GM20431 (cell line): ENCODE data around the gene PTPRG.

Experiments used
- in situ Hi-C: fragments of 300-500 bp; cut with MseI, MboI; formaldehyde crosslinking; loops from one replicate; pipeline ENCODE4 v1.15.0; 2020; ENCODE audit warnings: low sequenced_read_pairs; ENCODE audit not compliant: unreplicated experiment

PTPRG gene

GRCh38 chr3:61932499-61932898 is 371.1 kb downstream of the PTPRG start:
- in situ Hi-C loops, result no loop called here

- in situ Hi-C loops, result no loop called here
These were observed 372.6 kb downstream of the PTPRG start for GRCh38 chr3:61933798-61934504.

GRCh38 chr3:61934505-61934871 is 373.1 kb downstream of the PTPRG start:
- in situ Hi-C loops, result no loop called here

- in situ Hi-C loops, result no loop called here
These were observed 374.4 kb downstream of the PTPRG start for GRCh38 chr3:61935814-61936213.

- in situ Hi-C loops, result no loop called here
These were observed 375.1 kb downstream of the PTPRG start for GRCh38 chr3:61936344-61936937.

- in situ Hi-C loops, result no loop called here
These were observed 376.1 kb downstream of the PTPRG start for GRCh38 chr3:61937477-61937876.

- in situ Hi-C loops, result no loop called here
These were observed 377.6 kb downstream of the PTPRG start for GRCh38 chr3:61938878-61939549.

GRCh38 chr3:61940236-61940635 is 378.9 kb downstream of the PTPRG start:
- in situ Hi-C loops, result no loop called here

GRCh38 chr3:61943975-61944374 is 382.6 kb downstream of the PTPRG start:
- in situ Hi-C loops, result no loop called here

GRCh38 chr3:61944726-61945125 is 383.4 kb downstream of the PTPRG start:
- in situ Hi-C loops, result no loop called here

GRCh38 chr3:61945657-61946056 is 384.3 kb downstream of the PTPRG start:
- in situ Hi-C loops, result no loop called here

GRCh38 chr3:61946570-61947324 is 385.4 kb downstream of the PTPRG start:
- in situ Hi-C loops, result no loop called here

GRCh38 chr3:61947456-61947855 is 386.1 kb downstream of the PTPRG start:
- in situ Hi-C loops, result no loop called here

- in situ Hi-C loops, result no loop called here
These were observed 387.4 kb downstream of the PTPRG start for GRCh38 chr3:61948699-61949305.

- in situ Hi-C loops, result no loop called here
These were observed 392.7 kb downstream of the PTPRG start for GRCh38 chr3:61954097-61954540.

GRCh38 chr3:61955483-61955882 is 394.1 kb downstream of the PTPRG start:
- in situ Hi-C loops, result no loop called here

- in situ Hi-C loops, result no loop called here
These were observed 394.9 kb downstream of the PTPRG start for GRCh38 chr3:61956236-61956635.

- in situ Hi-C loops, result no loop called here
These were observed 395.9 kb downstream of the PTPRG start for GRCh38 chr3:61957259-61957658.

GRCh38 chr3:61960976-61961375 is 399.6 kb downstream of the PTPRG start:
- in situ Hi-C loops, result no loop called here

GRCh38 chr3:61961900-61962299 is 400.5 kb downstream of the PTPRG start:
- in situ Hi-C loops, result no loop called here
